Measurements from ENCODE around the gene SARDH. TPM values are rescaled to one million over a fixed set of nuclear protein-coding genes. Genes with fewer than 3 reads are reported as not detected.

Gene SARDH
- total and polyA plus RNA-seq, 2 of the 8 experiments (the other 6 are each of a cell fraction or from before 2014, with no cell fraction given) = 6.4 to 7.4 TPM

DNA sequence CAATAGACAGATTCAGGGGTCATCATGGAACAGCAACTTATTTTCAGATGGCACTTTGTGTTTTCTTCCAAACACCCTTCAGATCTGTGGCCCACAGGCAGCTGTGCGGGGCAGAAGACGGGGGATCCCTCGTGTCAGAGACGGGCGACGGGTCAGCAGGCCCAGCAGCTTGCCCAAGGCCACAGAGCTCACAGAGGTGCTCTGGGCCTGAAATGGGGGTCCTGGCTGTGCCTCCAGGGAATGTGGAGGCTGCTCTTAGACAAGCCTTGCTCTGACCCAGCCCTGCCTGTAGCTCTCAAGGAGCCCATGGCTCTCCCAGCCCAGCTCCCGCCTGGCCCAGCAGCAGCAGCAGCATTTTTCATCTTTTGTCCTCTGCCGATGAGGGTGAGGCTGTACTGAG, 40.9 kb upstream of the SARDH start:
- CTCF ChIA-PET (ENCODE audit: partially characterized antibody) = interaction anchor here (0.6 to 6.5 kb wide), 10 partner anchors 8 to 682 kb away, joined by 3 to 65 read pairs (median 4); partner anchors contain the start of gene SARDH
- no peak overlapping the region for H3K14ac ChIP-seq (ENCODE audit: insufficient read length)
- 92% methylated on average over 8 of the region's 8 CpGs; no CpG with 5 or more reads in 1 of the 2 experiments for WGBS, 2 experiments (ENCODE audit: extremely low coverage in 1 of 2, insufficient coverage in 1 of 2, insufficient read length in 1 of 2, insufficient replicate concordance in 2 of 2, low coverage in 1 of 2, low lambda C conversion rate in 2 of 2, missing lambda C conversion rate in 1 of 2)

More for the DNA sequence above, 40.9 kb upstream of the SARDH start:
- H3K9ac ChIP-seq (replicated peaks in 1 of 4; ENCODE audit: extremely low read depth in 1 of 4, low read depth in 3 of 4, low read length in 3 of 4) = no peak overlapping the region
- H2BK120ac ChIP-seq (replicated peaks; ENCODE audit: low read depth, low read length) = no peak overlapping the region
- no peak overlapping the region; the same call in 1 of the 2 replicates for H2BK5ac ChIP-seq (ENCODE audit: low read depth, low read length)
- no peak overlapping the region for H3K23ac ChIP-seq (ENCODE audit: insufficient read length)
- H3K27ac ChIP-seq (ENCODE audit: low read depth, low read length) = no peak overlapping the region
- no peaks in the 10 kb centered on the region for H3K79me2 ChIP-seq (ENCODE audit: control insufficient read depth in 1 of 2, insufficient read depth in 2 of 2, low read length in 2 of 2)
- no peak overlapping the region for H2BK20ac ChIP-seq (ENCODE audit: low read length)
- H3K23me2 ChIP-seq (ENCODE audit: low read depth, low read length) = no peaks in the 10 kb centered on the region
- peaks cover 2 to 14% of the 10 kb centered on the region in 2 experiments for H4K20me1 ChIP-seq (replicated peaks in 1 of 2; ENCODE audit: control insufficient read depth in 1 of 2, insufficient read depth in 2 of 2, low read length in 2 of 2)
- peaks cover 3 to 16% (median 12%) of the 10 kb centered on the region in 4 experiments; a peak in 6 of 8 replicates for H3K36me3 ChIP-seq (ENCODE audit: control insufficient read depth in 2 of 4, insufficient read depth in 4 of 4, low read length in 3 of 4)
- no peak overlapping the region for H2BK15ac ChIP-seq (ENCODE audit: low read length)
- no peak overlapping the region for H3K56ac ChIP-seq (replicated peaks; ENCODE audit: insufficient read length, low read depth, low read length)
- no peak overlapping the region for H2BK12ac ChIP-seq (ENCODE audit: low read depth, low read length)
- POLR2A ChIA-PET (ENCODE audit: partially characterized antibody) = no interaction called here
- no peak overlapping the region for H2AK5ac ChIP-seq (ENCODE audit: low read depth, low read length)
- no peak for TF ChIP-seq FOSL1 (IDR thresholded peaks at IDR 0.05; ENCODE audit: insufficient read depth, low read depth, low read length)
- no peak overlapping the region for H4K91ac ChIP-seq (replicated peaks; ENCODE audit: insufficient read length, low read length)
- H3K9me3 ChIP-seq (ENCODE audit: insufficient read depth in 2 of 2, low read depth in 1 of 2, low read length in 1 of 2) = no peaks in the 10 kb centered on the region
- H4K8ac ChIP-seq (ENCODE audit: extremely low read depth, insufficient read depth, low read length) = no peak overlapping the region
- no peak overlapping the region for H3K18ac ChIP-seq (ENCODE audit: extremely low read depth, low read length)
- H3K27me3 ChIP-seq (replicated peaks in 1 of 4; ENCODE audit: control insufficient read depth in 3 of 4, extremely low read depth in 1 of 4, insufficient read depth in 3 of 4, low read length in 3 of 4) = no peaks in the 10 kb centered on the region
- no peak overlapping the region for H3K4ac ChIP-seq (replicated peaks; ENCODE audit: insufficient read length, low read depth, low read length)
- no peak overlapping the region for H3K4me2 ChIP-seq (ENCODE audit: insufficient read depth in 1 of 2, low read depth in 2 of 2, low read length in 2 of 2)
- FAIRE-seq (no peak), DNase-seq (ENCODE audit: low read depth in 1 of 2, low spot score in 2 of 2) (no peak)
- no peak overlapping the region for H4K5ac ChIP-seq (ENCODE audit: insufficient read length, low read depth, low read length)
- H2AFZ ChIP-seq (ENCODE audit: low read length) = no peak overlapping the region
- no peaks in the 10 kb centered on the region for H3K4me1 ChIP-seq (replicated peaks in 1 of 4; ENCODE audit: control insufficient read depth in 3 of 4, insufficient read depth in 4 of 4, low read length in 3 of 4)
- no peaks in the 10 kb centered on the region for H3K79me1 ChIP-seq (ENCODE audit: low read depth, low read length)
- no peak overlapping the region for H3K4me3 ChIP-seq (ENCODE audit: extremely low read depth in 1 of 4, insufficient read depth in 2 of 4, low read depth in 3 of 4, low read length in 4 of 4)
